SK-N-MC (cell line): ENCODE results near the gene PALB2.

Experiments used
- EZH2 ChIP-seq: fragments of 200-600 bp; sonication (generic); IDR thresholded peaks from one replicate; pipeline ENCODE4 v1.6.1; 2017; ENCODE audit warnings: antibody characterized with exemption
- FOXP2 ChIP-seq: optimal IDR thresholded peaks from 2 replicates; pipeline ENCODE3; 2011; ENCODE audit warnings: mild to moderate bottlenecking, moderate library complexity; ENCODE audit not compliant: insufficient read depth; ENCODE audit errors: extremely low read length, control extremely low read depth

DNA sequence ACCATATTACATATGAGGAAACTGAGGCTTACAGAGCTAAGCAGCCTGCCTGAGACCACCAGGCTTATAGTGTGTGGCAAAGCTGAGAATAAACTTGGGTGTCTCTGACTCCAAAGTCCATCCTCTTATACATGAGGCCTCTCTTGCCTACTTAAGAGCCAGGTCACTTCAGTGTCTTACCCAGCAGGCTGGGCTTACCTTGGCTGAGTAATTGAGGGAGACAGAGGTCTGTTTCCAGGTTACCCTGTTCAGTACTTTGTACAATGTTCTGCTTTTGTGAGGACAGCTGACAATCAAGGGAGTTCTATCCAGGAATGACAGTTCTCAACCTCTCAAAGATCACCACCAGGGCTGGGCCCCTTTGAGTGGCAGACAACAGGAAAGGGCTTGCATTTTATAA, 59.3 kb downstream of the PALB2 start:
- TF ChIP-seq EZH2 = no peak
- TF ChIP-seq FOXP2 = no peak
